ENCODE data around the gene CTNND2. TPM values are rescaled to one million over a fixed set of nuclear protein-coding genes. Genes with fewer than 3 reads are reported as not detected.

CTNND2 gene
- total RNA-seq, 4 donors from 2014 or later, result 0.04 TPM; not detected in 3

DNA sequence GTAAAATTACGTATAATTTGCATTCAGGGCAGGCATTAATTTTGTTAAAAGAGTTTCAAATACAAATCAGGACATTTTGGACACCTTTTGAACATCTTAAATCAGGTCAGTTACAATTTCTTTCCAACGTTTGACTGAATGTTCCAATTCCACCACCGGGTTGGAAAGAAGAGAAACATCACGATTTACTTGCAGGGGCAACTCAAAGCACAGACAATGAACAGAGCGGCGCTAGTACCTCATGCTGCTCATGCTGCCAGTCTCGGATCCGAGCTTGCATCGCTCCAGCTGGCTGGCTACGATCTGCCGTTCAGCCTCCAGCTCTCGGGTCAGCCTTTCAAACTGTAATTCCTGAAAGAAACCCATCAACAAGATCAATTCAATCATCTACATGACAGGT lies 339.5 kb downstream of the CTNND2 start:
- in situ Hi-C loops (cut with MboI; ENCODE audit: low sequenced_read_pairs in 4 of 4), result no loop called here
- intact Hi-C loops (cut with DNase I; ENCODE audit: low total_unique reads), result no loop called here

DNA sequence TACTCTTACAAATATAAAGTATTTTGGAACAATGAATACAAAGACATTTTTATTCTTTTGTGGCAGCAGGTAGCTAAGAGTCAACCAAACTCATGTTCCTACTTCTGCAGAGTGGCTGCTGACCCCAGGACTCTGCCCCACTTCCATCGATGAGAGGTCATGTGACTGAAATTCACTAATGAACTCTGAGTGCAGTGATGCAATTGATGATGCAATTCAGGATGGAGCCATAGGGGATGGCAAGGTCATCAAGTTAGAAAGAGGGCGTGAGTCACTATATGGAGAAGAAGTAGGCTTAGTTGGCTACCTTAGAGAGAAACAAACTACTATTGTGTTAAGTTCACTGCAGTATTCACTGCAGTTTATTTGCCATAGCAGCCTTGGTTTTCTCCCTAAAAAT lies 340.4 kb downstream of the CTNND2 start:
- Histone ChIP-seq H3K4me3 (no peak overlapping the region), H3K9me3 (no peaks in the 10 kb centered on the region), H3K27me3 (no peaks in the 10 kb centered on the region), H3K27ac (no peak overlapping the region), H3K4me1 (no peaks in the 10 kb centered on the region), H3K36me3 (no peaks in the 10 kb centered on the region)
- intact Hi-C loops (cut with DNase I; ENCODE audit: low total_unique reads) (no loop called here), in situ Hi-C loops (cut with MboI; ENCODE audit: low sequenced_read_pairs in 4 of 4) (no loop called here)
- ATAC-seq (no peak), DNase-seq (no peak)
- TF ChIP-seq POLR2A (IDR thresholded peaks at IDR 0.05), result no peak
- TF ChIP-seq, protein P1, sequence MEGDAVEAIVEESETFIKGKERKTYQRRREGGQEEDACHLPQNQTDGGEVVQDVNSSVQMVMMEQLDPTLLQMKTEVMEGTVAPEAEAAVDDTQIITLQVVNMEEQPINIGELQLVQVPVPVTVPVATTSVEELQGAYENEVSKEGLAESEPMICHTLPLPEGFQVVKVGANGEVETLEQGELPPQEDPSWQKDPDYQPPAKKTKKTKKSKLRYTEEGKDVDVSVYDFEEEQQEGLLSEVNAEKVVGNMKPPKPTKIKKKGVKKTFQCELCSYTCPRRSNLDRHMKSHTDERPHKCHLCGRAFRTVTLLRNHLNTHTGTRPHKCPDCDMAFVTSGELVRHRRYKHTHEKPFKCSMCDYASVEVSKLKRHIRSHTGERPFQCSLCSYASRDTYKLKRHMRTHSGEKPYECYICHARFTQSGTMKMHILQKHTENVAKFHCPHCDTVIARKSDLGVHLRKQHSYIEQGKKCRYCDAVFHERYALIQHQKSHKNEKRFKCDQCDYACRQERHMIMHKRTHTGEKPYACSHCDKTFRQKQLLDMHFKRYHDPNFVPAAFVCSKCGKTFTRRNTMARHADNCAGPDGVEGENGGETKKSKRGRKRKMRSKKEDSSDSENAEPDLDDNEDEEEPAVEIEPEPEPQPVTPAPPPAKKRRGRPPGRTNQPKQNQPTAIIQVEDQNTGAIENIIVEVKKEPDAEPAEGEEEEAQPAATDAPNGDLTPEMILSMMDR (IDR thresholded peaks at IDR 0.05 in 4 of 5, conservative IDR thresholded peaks at IDR 0.05 in 1 of 5), result no peak

More for the DNA sequence above, 339.5 kb downstream of the CTNND2 start:
- H3K27ac ChIP-seq, result no peak overlapping the region
- no peaks in the 10 kb centered on the region for H3K27me3 ChIP-seq
- TF ChIP-seq POLR2A (IDR thresholded peaks at IDR 0.05), result no peak
- TF ChIP-seq, protein P1 (IDR thresholded peaks at IDR 0.05 in 4 of 5, conservative IDR thresholded peaks at IDR 0.05 in 1 of 5), result no peak
- H3K4me1 ChIP-seq, result no peaks in the 10 kb centered on the region
- no peaks in the 10 kb centered on the region for H3K9me3 ChIP-seq
- no peak for ATAC-seq
- DNase-seq, result no peak
- no peak overlapping the region for H3K4me3 ChIP-seq
- no peaks in the 10 kb centered on the region for H3K36me3 ChIP-seq

DNA sequence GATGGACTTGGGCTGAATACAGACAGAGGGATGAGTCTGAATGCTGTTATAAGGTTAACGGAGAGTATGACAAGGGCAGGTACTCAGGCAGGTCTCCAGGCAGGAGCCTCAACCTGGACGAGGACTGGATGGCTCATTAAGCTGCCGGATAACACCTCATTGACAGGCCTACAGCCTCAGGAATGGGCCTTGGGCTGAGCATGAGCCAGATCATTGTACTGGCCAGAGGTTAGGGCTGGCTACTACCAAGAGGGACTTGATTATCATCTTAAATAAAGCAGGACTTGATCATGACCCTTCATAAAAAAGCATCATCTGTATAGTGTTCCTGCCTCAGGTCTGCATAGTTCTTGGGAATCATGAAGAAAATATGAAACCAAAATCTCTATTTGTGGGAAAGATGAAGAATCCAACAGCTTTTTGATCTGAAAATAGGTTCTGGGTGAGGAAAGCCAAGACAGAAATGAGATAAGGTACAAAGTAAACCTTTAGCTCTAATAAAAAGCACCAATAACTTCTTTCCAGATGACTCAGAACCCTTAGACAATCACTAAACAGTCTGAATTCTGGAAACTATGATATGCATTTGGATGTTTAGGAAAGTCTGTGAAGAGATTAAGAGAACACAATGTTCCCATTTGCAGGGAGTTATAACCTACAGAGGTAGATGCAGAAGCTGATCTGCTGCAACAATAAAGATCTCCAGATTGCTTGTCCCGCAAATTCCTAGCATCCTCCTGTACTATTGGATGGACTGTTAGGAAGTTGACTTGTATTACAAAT lies 343.1 kb downstream of the CTNND2 start:
- Histone ChIP-seq H3K4me1 (no peaks in the 10 kb centered on the region), H3K27ac (no peak overlapping the region), H3K4me3 (no peak overlapping the region), H3K36me3 (no peaks in the 10 kb centered on the region), H3K27me3 (no peaks in the 10 kb centered on the region), H3K9me3 (no peaks in the 10 kb centered on the region)
- no peak for TF ChIP-seq POLR2A (IDR thresholded peaks at IDR 0.05)
- TF ChIP-seq, protein P1 (IDR thresholded peaks at IDR 0.05 in 4 of 5, conservative IDR thresholded peaks at IDR 0.05 in 1 of 5), result no peak
- ATAC-seq, result no peak
- in situ Hi-C loops (cut with MboI; ENCODE audit: low sequenced_read_pairs in 4 of 4) (no loop called here), intact Hi-C loops (cut with DNase I; ENCODE audit: low total_unique reads) (no loop called here)
- no peak for DNase-seq

DNA sequence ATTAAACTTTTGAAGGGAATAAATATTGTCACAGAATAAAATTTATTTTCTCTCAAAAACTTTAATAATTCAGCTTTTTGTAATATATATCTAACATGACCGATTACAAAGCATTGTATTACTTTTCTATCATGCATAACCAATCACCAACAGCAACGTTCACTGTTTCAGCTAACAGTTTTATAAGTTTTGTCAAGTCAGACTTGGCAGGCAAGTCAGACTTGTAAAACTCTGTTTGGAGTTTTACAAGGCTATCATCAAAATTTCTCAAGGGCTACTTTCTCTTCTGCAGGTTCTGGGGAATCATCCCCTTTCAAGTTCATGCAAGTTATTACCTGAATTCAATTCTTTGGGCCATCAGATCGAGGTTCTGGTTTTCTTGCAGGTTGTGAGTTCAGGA lies 347.2 kb downstream of the CTNND2 start:
- Histone ChIP-seq H3K27ac (no peak overlapping the region), H3K4me1 (no peaks in the 10 kb centered on the region), H3K36me3 (no peaks in the 10 kb centered on the region), H3K4me3 (no peak overlapping the region), H3K27me3 (no peaks in the 10 kb centered on the region), H3K9me3 (no peaks in the 10 kb centered on the region)
- no peak for DNase-seq
- no peak for ATAC-seq
- in situ Hi-C loops (cut with MboI; ENCODE audit: low sequenced_read_pairs in 4 of 4), result no loop called here
- intact Hi-C loops (cut with DNase I; ENCODE audit: low total_unique reads), result no loop called here
- TF ChIP-seq POLR2A (IDR thresholded peaks at IDR 0.05), result no peak
- TF ChIP-seq, protein P1 (IDR thresholded peaks at IDR 0.05 in 4 of 5, conservative IDR thresholded peaks at IDR 0.05 in 1 of 5), result no peak
